Panc1 (cell line): Measurements from ENCODE around the gene HPCAL4. TPM values are rescaled to one million over a fixed set of nuclear protein-coding genes. Genes with fewer than 3 reads are reported as not detected.

ENCODE experiments used
- ATAC-seq: fragments of 200-7000 bp; cut with Tn5 transposase; 2 replicates; pipeline ENCODE4 v1.9.1; 2020; ENCODE audit warnings: mild to moderate bottlenecking, moderate library complexity
- BruUV-seq: library from RNA; stranded (reverse); fragments of 400-500 nt; replicated peaks from 2 replicates; lab custom pipeline; 2021; lab: Mats Ljungman, UMichigan
- CTCF ChIA-PET: fragments of 300-600 bp; sonication (Branson Sonifier 250); formaldehyde crosslinking; loops from one replicate; lab custom pipeline; 2022; ENCODE audit warnings: antibody characterized with exemption; lab: Charles Lee
- POLR2A ChIA-PET: fragments of 300-600 bp; sonication (Branson Sonifier 250); formaldehyde crosslinking; loops from one replicate; lab custom pipeline; 2022; ENCODE audit warnings: antibody characterized with exemption; lab: Charles Lee
- DNase-seq: peaks from one replicate; pipeline ENCODE4 v3.0.0-alpha.2; 2010; ENCODE audit warnings: low read depth, low spot score
- H3K27ac ChIP-seq: 2 replicates; pipeline ENCODE4 v1.5.1; 2011; ENCODE audit warnings: mild to moderate bottlenecking, low read length, inconsistent platforms
- H3K27me3 ChIP-seq: fragments of 200-500 bp; sonication (Bioruptor generic); 2 replicates; pipeline ENCODE4 v1.6.0; 2014; ENCODE audit warnings: low read length, inconsistent platforms; ENCODE audit not compliant: control insufficient read depth, insufficient read depth
- H3K36me3 ChIP-seq: fragments of 200-500 bp; sonication (Bioruptor generic); 2 replicates; pipeline ENCODE4 v1.5.1; 2014; ENCODE audit warnings: inconsistent platforms, mild to moderate bottlenecking, low read length, moderate library complexity; ENCODE audit not compliant: control insufficient read depth, insufficient read depth
- H3K4me1 ChIP-seq: 2 replicates; pipeline ENCODE4 v1.5.1; 2011; ENCODE audit warnings: inconsistent platforms, mild to moderate bottlenecking, low read length, moderate library complexity; ENCODE audit not compliant: control insufficient read depth, insufficient read depth
- H3K4me3 ChIP-seq, 2 experiments: 2 replicates each; pipeline ENCODE4 v1.5.1; 2011 to 2012; ENCODE audit warnings: low read depth in 2 of 2, low read length in 2 of 2, mild to moderate bottlenecking in 2 of 2, inconsistent platforms in 1 of 2, moderate library complexity in 1 of 2
- H3K9me3 ChIP-seq: fragments of 200-500 bp; sonication (Bioruptor generic); 2 replicates; pipeline ENCODE4 v1.5.1; 2014; ENCODE audit warnings: low read depth, mild to moderate bottlenecking, inconsistent platforms, low read length, moderate library complexity; ENCODE audit not compliant: control insufficient read depth, insufficient read depth
- POLR2AphosphoS5 ChIP-seq: IDR thresholded peaks from 2 replicates; pipeline ENCODE4 v1.6.1; 2012; ENCODE audit warnings: mild to moderate bottlenecking, low read depth, low read length, moderate library complexity
- SIN3A ChIP-seq: IDR thresholded peaks from 2 replicates; pipeline ENCODE4 v1.6.1; 2012; ENCODE audit warnings: low read depth, mild to moderate bottlenecking, low read length, moderate library complexity, borderline replicate concordance; ENCODE audit not compliant: insufficient read depth
- TCF7L2 ChIP-seq: IDR thresholded peaks from 2 replicates; pipeline ENCODE4 v1.6.1; 2011; ENCODE audit warnings: mild to moderate bottlenecking, low read depth, low read length, inconsistent platforms
- in situ Hi-C: cut with HindIII; loops from 2 replicates; pipeline ENCODE4 v1.10.0; 2016; ENCODE audit warnings: low sequenced_read_pairs, low pct_unique_long_range_greater_than_20kb
- intact Hi-C: fragments of 100-400 bp; cut with micrococcal nuclease; formaldehyde crosslinking; loops from one replicate; pipeline ENCODE4 v1.10.0; 2022; ENCODE audit not compliant: unreplicated experiment
- total RNA-seq: library from RNA; stranded (reverse); gene quantifications from one replicate; pipeline ENCODE4 v1.2.1, GENCODE V29; 2021; ENCODE audit not compliant: unreplicated experiment
- TF ChIP-seq, protein P1 (sequence below), 2 experiments: IDR thresholded peaks; 2 replicates each; pipeline ENCODE4 v1.6.1; 2011 to 2012; ENCODE audit warnings: low read depth in 2 of 2, control low read depth in 1 of 2, low read length in 1 of 2, mild to moderate bottlenecking in 1 of 2, moderate library complexity in 1 of 2; ENCODE audit not compliant: insufficient read depth in 1 of 2
- TF ChIP-seq, protein P2 (sequence below): fragments of 450-650 bp; IDR thresholded peaks from 2 replicates; pipeline ENCODE4 v1.5.1; 2017; ENCODE audit warnings: mild to moderate bottlenecking

The HPCAL4 gene
- total RNA-seq, 1 experiment from 2014 or later = 0.21 TPM

DNA sequence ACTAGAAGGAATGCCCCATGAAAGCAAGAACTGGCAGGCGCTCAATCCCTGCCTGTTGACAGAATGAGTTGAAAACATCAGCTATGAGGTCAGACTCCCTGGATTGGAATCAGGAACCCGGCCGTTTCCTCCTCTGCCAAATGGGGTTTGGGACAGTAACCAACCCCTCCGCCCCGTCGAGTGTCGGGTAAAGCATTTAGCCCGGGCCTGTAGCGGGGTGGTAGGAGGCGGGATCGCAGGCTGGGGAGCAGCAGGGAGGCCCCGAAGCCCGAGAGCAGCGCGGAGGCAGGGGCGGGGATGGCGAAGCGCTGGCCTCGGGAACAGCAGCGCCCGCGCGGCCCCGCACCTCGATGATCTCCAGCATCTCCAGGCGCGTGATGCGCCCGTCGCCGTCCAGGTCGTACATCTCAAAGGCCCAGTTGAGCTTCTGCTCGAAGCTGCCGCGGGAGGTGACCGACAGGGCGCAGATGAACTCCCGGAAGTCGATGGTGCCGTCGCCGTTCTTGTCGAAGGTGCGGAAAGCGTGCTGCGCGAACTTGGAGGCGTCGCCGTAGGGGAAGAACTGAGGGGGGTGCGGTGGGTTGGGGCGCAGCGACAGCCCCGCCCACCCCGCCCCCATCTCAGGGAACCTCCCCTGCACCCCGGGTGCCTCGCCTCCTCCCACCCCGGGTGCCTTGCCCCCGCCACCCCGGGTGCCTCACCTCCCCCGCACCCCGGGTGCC, 7.5 kb downstream of the HPCAL4 start:
- intact Hi-C loops (no loop called here), in situ Hi-C loops (no loop called here)
- Histone ChIP-seq H3K4me1 (no peaks in the 10 kb centered on the region), H3K9me3 (no peaks in the 10 kb centered on the region), H3K4me3 (no peak overlapping the region), H3K36me3 (no peaks in the 10 kb centered on the region), H3K27me3 (no peaks in the 10 kb centered on the region; the same call in 1 of the 2 replicates), H3K27ac (no peak overlapping the region)
- ATAC-seq (no peak), DNase-seq (no peak)
- ChIA-PET CTCF (no interaction called here), POLR2A (no interaction called here)
- BruUV-seq = no TSS peak
- TF ChIP-seq SIN3A (no peak), TCF7L2 (no peak), POLR2AphosphoS5 (no peak)
- TF ChIP-seq, protein P1, sequence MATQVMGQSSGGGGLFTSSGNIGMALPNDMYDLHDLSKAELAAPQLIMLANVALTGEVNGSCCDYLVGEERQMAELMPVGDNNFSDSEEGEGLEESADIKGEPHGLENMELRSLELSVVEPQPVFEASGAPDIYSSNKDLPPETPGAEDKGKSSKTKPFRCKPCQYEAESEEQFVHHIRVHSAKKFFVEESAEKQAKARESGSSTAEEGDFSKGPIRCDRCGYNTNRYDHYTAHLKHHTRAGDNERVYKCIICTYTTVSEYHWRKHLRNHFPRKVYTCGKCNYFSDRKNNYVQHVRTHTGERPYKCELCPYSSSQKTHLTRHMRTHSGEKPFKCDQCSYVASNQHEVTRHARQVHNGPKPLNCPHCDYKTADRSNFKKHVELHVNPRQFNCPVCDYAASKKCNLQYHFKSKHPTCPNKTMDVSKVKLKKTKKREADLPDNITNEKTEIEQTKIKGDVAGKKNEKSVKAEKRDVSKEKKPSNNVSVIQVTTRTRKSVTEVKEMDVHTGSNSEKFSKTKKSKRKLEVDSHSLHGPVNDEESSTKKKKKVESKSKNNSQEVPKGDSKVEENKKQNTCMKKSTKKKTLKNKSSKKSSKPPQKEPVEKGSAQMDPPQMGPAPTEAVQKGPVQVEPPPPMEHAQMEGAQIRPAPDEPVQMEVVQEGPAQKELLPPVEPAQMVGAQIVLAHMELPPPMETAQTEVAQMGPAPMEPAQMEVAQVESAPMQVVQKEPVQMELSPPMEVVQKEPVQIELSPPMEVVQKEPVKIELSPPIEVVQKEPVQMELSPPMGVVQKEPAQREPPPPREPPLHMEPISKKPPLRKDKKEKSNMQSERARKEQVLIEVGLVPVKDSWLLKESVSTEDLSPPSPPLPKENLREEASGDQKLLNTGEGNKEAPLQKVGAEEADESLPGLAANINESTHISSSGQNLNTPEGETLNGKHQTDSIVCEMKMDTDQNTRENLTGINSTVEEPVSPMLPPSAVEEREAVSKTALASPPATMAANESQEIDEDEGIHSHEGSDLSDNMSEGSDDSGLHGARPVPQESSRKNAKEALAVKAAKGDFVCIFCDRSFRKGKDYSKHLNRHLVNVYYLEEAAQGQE (IDR thresholded peaks at IDR 0.05; ENCODE audit: insufficient read depth in 1 of 2, low read depth in 2 of 2, low read length in 1 of 2) = no peak
- TF ChIP-seq, protein P2, sequence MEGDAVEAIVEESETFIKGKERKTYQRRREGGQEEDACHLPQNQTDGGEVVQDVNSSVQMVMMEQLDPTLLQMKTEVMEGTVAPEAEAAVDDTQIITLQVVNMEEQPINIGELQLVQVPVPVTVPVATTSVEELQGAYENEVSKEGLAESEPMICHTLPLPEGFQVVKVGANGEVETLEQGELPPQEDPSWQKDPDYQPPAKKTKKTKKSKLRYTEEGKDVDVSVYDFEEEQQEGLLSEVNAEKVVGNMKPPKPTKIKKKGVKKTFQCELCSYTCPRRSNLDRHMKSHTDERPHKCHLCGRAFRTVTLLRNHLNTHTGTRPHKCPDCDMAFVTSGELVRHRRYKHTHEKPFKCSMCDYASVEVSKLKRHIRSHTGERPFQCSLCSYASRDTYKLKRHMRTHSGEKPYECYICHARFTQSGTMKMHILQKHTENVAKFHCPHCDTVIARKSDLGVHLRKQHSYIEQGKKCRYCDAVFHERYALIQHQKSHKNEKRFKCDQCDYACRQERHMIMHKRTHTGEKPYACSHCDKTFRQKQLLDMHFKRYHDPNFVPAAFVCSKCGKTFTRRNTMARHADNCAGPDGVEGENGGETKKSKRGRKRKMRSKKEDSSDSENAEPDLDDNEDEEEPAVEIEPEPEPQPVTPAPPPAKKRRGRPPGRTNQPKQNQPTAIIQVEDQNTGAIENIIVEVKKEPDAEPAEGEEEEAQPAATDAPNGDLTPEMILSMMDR = no peak

DNA sequence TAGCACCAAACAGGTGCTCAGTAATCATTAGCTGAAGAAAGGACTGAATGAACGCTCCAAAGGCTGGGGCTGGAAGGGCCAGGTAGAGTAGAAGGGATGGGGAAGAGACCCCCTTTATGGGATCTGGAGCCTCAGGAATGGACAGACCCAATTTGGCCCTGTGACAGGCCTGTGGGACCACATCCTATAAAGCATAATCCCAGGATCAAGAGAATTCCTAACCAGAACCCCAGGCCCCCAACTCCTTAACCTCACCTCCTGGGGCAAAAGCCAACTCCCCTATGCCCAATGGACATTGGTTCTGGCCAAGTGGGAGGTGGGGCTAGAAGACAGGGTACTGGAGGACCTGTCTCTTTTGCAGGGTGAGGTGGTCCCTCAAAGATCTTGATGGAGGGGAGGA, 9.2 kb downstream of the HPCAL4 start:
- DNase-seq (no peak), ATAC-seq (no peak)
- intact Hi-C loops = no loop called here
- no peak overlapping the region for H3K4me3 ChIP-seq
- H3K9me3 ChIP-seq = no peaks in the 10 kb centered on the region
- no TSS peak for BruUV-seq
- H3K27me3 ChIP-seq = no peaks in the 10 kb centered on the region; the same call in 1 of the 2 replicates
- H3K4me1 ChIP-seq = no peaks in the 10 kb centered on the region
- in situ Hi-C loops = no loop called here
- TF ChIP-seq POLR2AphosphoS5 (no peak), SIN3A (no peak), TCF7L2 (no peak)
- TF ChIP-seq, protein P2 = no peak
- TF ChIP-seq, protein P1 (IDR thresholded peaks at IDR 0.05; ENCODE audit: insufficient read depth in 1 of 2, low read depth in 2 of 2, low read length in 1 of 2) = no peak
- no peaks in the 10 kb centered on the region for H3K36me3 ChIP-seq
- H3K27ac ChIP-seq = no peak overlapping the region
- CTCF ChIA-PET = interaction anchor here (0.5 kb wide), 1 partner anchor 38 kb away, joined by 5 read pairs; no protein-coding TSS in a partner anchor
- POLR2A ChIA-PET = interaction anchor here (0.6 to 1.3 kb wide), 2 partner anchors 35 to 56 kb away, joined by 3 to 6 read pairs; partner anchors contain the start of gene PPIE
